Loucy (cell line): ENCODE data around the gene GFRA3.
"Not testable (repeated sequence)": the region's sequence is repeated elsewhere in the genome, so short reads cannot be mapped to it uniquely, and the experiment has no call there.

Experiments used
- H2AFZ ChIP-seq: fragments of 200-600 bp; sonication (generic); 2 replicates; pipeline ENCODE4 v1.6.0; 2016; ENCODE audit warnings: antibody characterized with exemption, mild to moderate bottlenecking, low read length, moderate library complexity
- H3F3A ChIP-seq: fragments of 200-600 bp; 2 replicates; pipeline ENCODE4 v1.6.0; 2016; ENCODE audit warnings: antibody characterized with exemption, low read depth, mild to moderate bottlenecking
- H3K27me3 ChIP-seq: fragments of 200-600 bp; sonication (generic); 2 replicates; pipeline ENCODE4 v1.6.1; 2014; ENCODE audit warnings: low read length, mild to moderate bottlenecking; ENCODE audit not compliant: insufficient read depth, poor library complexity, severe bottlenecking
- H3K36me3 ChIP-seq: fragments of 200-600 bp; sonication (generic); 2 replicates; pipeline ENCODE4 v1.6.1; 2016; ENCODE audit warnings: low read length; ENCODE audit not compliant: insufficient read depth
- H3K4me1 ChIP-seq: fragments of 200-600 bp; sonication (generic); 2 replicates; pipeline ENCODE4 v1.5.1; 2014; ENCODE audit warnings: low read length, mild to moderate bottlenecking; ENCODE audit not compliant: insufficient read depth, poor library complexity, severe bottlenecking
- H3K4me2 ChIP-seq: fragments of 200-600 bp; sonication (generic); 2 replicates; pipeline ENCODE4 v1.6.0; 2014; ENCODE audit warnings: antibody characterized with exemption, low read length, low read depth, mild to moderate bottlenecking; ENCODE audit not compliant: poor library complexity, severe bottlenecking
- H3K4me3 ChIP-seq: fragments of 200-600 bp; sonication (generic); 2 replicates; pipeline ENCODE4 v1.5.1; 2014; ENCODE audit warnings: low read length, mild to moderate bottlenecking, mixed read lengths; ENCODE audit not compliant: poor library complexity, severe bottlenecking
- H3K79me2 ChIP-seq: fragments of 200-600 bp; sonication (generic); 2 replicates; pipeline ENCODE4 v1.6.1; 2014; ENCODE audit warnings: low read length; ENCODE audit not compliant: insufficient read depth
- H3K9ac ChIP-seq: fragments of 200-600 bp; sonication (generic); 2 replicates; pipeline ENCODE4 v1.6.0; 2014; ENCODE audit warnings: mild to moderate bottlenecking, low read depth, low read length, moderate library complexity; ENCODE audit not compliant: poor library complexity, severe bottlenecking
- H3K9me2 ChIP-seq: fragments of 200-600 bp; sonication (generic); replicated peaks from 2 replicates; pipeline ENCODE4 v1.6.1; 2016; ENCODE audit warnings: low read depth, low read length, mixed read lengths
- H3K9me3 ChIP-seq: fragments of 200-600 bp; sonication (generic); 2 replicates; pipeline ENCODE4 v1.6.1; 2014; ENCODE audit warnings: mild to moderate bottlenecking, antibody characterized with exemption, low read length, low read depth; ENCODE audit not compliant: insufficient read depth
- H4K20me1 ChIP-seq: fragments of 200-600 bp; sonication (generic); 2 replicates; pipeline ENCODE4 v1.6.0; 2014; ENCODE audit warnings: antibody characterized with exemption, low read length, mild to moderate bottlenecking; ENCODE audit not compliant: insufficient read depth, poor library complexity, severe bottlenecking
- CTCF ChIP-seq: fragments of 200-600 bp; sonication (generic); conservative IDR thresholded peaks from 2 replicates; pipeline ENCODE4 v1.5.1; 2014; ENCODE audit warnings: mild to moderate bottlenecking, antibody characterized with exemption, low read length
- EZH2phosphoT487 ChIP-seq: fragments of 200-600 bp; IDR thresholded peaks from 2 replicates; pipeline ENCODE4 v1.6.1; 2018; ENCODE audit warnings: antibody characterized with exemption, mild to moderate bottlenecking, moderate library complexity, borderline replicate concordance

The GFRA3 gene

GRCh38 chr5:138257583-138257982, 16.8 kb downstream of the GFRA3 start:
- Histone ChIP-seq H3K9ac (no peak overlapping the region), H3K79me2 (no peaks in the 10 kb centered on the region), H3F3A (no peaks in the 10 kb centered on the region), H3K27me3 (no peaks in the 10 kb centered on the region), H2AFZ (no peak overlapping the region), H3K36me3 (no peaks in the 10 kb centered on the region), H3K4me1 (no peaks in the 10 kb centered on the region), H3K4me2 (no peak overlapping the region), H3K9me3 (no peaks in the 10 kb centered on the region), H3K9me2 (no peaks in the 10 kb centered on the region), H3K4me3 (no peak overlapping the region), H4K20me1 (no peaks in the 10 kb centered on the region)
- no peak for TF ChIP-seq EZH2phosphoT487
- no peak for TF ChIP-seq CTCF

GRCh38 chr5:138252944-138253343, 21.5 kb downstream of the GFRA3 start:
- Histone ChIP-seq H3K4me1 (no peaks in the 10 kb centered on the region), H3K4me2 (no peak overlapping the region), H2AFZ (no peak overlapping the region), H3K79me2 (no peaks in the 10 kb centered on the region), H3K9me3 (no peaks in the 10 kb centered on the region), H3K9me2 (no peaks in the 10 kb centered on the region), H3F3A (no peaks in the 10 kb centered on the region), H3K9ac (no peak overlapping the region), H4K20me1 (no peaks in the 10 kb centered on the region), H3K36me3 (no peaks in the 10 kb centered on the region), H3K27me3 (no peaks in the 10 kb centered on the region), H3K4me3 (no peak overlapping the region)
- TF ChIP-seq CTCF: no peak
- no peak for TF ChIP-seq EZH2phosphoT487

GRCh38 chr5:138247800-138248199, 26.6 kb downstream of the GFRA3 start:
- H3K9ac ChIP-seq, H3K4me3 ChIP-seq, H3K79me2 ChIP-seq, H3K4me2 ChIP-seq, H3K9me2 ChIP-seq, H4K20me1 ChIP-seq, H3K27me3 ChIP-seq, H2AFZ ChIP-seq, H3F3A ChIP-seq, H3K9me3 ChIP-seq, H3K36me3 ChIP-seq: not testable (repeated sequence)
- peaks cover 10% of the 10 kb centered on the region for H3K4me1 ChIP-seq

GRCh38 chr5:138246822-138247221, 27.6 kb downstream of the GFRA3 start:
- H3K27me3 ChIP-seq: no peaks in the 10 kb centered on the region
- H2AFZ ChIP-seq: no peak overlapping the region
- peaks cover 10% of the 10 kb centered on the region for H3K4me1 ChIP-seq
- no peaks in the 10 kb centered on the region for H3K9me2 ChIP-seq
- no peak overlapping the region for H3K4me2 ChIP-seq
- H3F3A ChIP-seq: no peaks in the 10 kb centered on the region
- H3K79me2 ChIP-seq: no peaks in the 10 kb centered on the region
- TF ChIP-seq CTCF: no peak
- TF ChIP-seq EZH2phosphoT487: no peak
- H3K4me3 ChIP-seq: no peak overlapping the region
- no peaks in the 10 kb centered on the region for H4K20me1 ChIP-seq
- H3K9ac ChIP-seq: no peak overlapping the region
- no peaks in the 10 kb centered on the region for H3K36me3 ChIP-seq
- no peaks in the 10 kb centered on the region for H3K9me3 ChIP-seq
